HG02970 (cell line): ENCODE results near the gene DSCAML1.

Experiments
- ATAC-seq: cut with Tn5 transposase; IDR thresholded peaks from one replicate; pipeline ENCODE4 v1.9.1; 2021; ENCODE audit warnings: mild to moderate bottlenecking, moderate library complexity, moderate number of reproducible peaks; ENCODE audit not compliant: unreplicated experiment, low FRiP score

DSCAML1 gene

DNA sequence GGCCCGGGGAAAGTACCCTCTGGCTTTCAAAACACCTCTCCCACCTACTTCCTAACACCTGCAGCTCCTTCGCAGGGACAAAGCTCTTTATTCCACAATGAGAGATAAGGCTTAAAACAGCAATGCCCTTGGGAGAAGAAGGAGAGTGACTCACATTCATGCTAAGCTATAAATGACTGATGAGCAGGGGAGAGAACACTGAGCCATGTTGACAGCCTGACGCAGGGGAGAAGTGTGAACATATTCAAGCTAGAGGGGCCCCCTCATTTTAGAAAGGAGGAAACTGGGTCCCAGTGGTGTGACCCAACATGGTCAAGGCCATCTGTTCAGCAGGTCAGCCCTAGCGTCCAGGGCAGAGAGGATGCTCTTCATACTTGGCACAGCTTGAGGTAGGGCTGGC, 171.8 kb downstream of the DSCAML1 start:
- no peak for ATAC-seq

DNA sequence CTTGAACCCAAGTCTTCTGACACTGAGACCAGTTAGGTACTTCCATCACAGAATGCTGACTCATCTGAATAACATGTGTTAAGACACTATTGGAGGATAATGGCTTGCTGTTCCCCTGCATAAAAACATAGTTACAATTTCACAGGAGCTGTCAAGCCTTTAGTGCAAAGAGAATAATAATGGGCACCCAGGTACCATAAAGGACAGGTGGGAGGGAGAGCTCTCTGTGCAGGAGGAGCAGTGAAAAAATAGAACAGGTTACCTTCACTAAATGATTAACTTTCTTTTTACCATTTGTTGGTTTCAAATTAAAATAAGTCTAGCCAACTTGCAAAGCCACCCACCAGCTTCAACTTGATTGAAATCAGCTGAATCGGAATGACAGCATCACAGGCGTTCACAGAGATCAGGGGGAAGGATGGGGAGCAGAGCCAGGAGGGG, 173.2 kb downstream of the DSCAML1 start:
- ATAC-seq = no peak

DNA sequence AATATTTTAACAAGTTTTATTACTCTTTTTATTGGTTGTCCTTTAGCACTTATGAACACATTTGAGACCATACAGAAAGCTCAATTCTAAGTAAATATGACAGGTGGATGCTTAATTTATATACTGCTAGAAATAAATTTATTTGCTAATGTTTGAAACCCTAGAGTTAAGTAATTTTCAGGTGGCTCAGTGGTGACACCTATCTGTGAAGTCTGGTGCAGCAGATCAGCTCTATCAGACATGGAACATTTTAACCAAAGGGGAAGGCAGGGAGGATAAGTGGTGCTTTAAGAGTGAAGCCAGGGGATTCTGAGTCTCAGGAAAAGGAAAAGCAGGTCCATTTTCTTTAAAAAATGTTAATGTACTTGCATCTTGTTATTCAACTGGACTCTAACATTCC, 175.8 kb downstream of the DSCAML1 start:
- no peak for ATAC-seq

DNA sequence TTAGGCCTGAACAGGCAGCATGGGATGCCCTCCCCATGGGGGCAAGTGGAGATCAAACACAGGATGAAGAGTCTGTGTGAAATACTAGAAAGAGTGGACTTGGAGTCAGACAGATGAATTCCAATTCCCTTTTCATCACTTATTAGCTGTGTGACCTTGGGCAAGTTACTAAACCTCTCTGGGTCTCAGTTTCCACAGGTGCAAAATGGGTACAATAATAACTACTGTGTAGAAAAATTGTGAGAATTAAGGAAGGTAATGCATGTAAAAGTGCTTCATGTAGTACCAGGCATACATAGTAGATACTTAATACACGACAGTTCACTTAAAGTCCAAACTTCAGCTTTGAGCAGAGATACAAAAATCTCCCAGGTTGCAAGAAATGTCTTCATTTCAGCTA, 176.4 kb downstream of the DSCAML1 start:
- ATAC-seq = no peak

DNA sequence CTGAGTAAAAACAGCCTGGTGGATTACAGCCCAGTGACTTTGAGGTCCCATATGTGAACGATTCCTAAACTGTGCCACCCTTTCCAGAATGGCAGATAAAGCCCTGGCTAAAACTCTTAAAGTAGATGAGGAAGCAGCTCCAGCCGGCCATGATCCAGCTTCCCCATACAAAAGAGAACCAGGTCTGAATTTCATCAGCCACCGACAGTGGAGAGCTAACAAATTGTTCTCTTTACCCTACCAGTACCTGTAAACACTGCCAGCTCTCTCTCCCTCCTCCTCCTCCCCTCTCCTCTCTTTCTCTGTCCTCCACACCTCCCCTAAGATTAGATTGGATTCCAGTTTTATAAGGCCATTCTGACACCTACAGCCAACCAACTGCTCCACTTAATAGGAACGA, 176.9 kb downstream of the DSCAML1 start:
- ATAC-seq = no peak

DNA sequence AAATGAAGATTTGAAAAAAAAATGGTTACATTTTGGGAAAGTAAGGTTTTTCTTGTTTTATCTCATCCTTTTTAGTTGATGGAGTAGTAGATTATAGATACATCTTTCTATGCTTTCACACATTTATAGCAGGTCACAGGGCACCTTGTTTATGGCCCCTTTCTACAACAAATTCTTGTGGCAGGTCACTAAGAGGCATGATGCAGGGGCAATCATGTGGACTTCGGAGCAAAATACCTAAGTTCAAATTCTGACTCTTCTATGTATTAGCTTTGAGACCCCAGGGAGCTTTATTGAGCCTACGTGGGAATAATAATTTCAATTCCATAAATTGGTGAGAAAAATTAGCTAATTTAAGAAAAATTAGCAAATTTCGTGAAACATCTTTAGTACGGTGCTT, 177.4 kb downstream of the DSCAML1 start:
- ATAC-seq = no peak

DNA sequence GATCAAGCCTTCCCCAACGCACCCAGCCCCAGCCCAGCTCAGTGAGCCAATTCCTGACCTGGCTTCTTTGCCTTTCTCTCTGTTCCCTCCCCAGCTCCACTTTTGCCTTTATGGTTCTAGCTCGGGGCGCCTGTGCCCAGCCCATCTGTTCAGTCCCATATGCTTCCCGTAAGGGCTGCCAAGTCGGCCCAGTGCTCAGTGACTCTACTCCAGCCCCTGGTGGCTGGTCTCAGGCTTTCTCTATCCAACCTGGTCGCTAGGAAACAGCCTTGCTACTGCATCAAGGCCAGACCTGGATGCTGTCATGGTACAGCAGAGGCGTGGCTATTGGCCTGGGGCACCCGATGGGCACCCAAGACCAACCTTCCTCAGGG, 178.0 kb downstream of the DSCAML1 start:
- ATAC-seq = no peak

DNA sequence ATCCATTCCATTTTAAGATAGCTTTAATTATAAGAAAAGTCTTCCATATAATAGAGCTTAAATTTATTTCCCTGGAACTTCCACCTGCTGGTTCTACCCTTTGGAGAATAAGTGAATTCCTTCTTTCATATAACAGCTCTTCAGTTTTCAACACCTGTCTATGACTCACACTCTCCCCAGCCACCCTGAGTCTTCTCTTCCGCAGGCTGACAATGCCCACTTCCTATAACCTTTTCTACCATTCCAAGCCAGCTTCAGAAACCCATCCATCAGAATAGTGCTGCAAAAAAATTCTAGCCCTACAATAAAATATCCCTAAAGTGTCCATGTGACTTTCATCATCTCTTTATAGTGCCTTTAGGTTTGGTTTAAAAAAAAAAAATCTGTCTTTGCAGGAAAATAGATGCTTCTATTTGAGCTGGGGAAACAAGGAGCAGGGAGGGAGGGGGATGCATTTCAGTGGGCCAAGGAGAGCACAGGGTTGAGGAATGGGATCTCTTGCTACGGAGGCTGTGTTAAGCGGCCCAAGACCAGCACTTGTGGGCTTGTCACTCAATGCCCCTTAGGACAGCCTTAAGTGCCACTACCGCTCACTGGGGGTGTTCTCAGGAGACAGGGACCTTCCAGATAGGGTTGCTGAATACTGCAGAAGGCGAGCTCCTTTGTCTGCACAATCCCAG, 178.6 kb downstream of the DSCAML1 start:
- ATAC-seq = no peak

DNA sequence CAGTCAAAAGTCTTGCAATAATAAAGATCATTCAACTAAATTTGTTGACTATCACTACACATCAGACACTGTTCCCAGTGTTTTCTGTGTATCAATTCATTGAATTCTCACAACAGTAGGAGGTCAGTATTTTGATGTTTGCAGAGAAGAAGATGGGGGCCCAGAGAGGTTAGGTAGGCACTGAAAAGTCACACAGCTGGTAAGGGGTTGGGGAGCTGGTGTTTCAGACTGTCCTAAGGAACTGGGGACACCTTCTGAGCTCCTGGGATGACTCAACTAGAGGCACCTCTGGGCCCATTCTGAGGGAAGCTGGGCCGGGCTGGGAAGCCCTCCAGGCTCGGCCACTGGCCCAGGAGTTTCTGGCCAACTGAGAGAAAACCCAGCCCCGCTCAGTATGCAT, 180.0 kb downstream of the DSCAML1 start:
- ATAC-seq = no peak

DNA sequence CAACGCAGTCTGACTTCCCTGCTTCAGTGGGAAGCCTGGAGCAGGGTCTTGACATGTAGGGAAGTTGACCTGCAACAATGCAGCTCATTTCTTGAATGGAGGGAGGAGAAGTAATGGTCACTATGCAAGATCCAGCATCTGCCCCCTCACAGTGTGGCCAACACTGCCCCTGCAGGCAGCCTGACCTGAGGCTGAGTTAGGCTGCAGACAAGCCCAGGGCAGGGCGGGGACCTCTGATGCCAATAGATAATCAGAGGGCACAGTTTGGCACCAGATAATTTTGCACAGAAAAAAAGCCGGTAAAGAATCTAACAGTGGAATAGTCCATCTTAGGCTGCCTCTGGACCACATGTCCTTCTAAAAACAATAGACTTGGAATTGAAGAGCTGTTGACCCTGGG, 182.3 kb downstream of the DSCAML1 start:
- no peak for ATAC-seq

DNA sequence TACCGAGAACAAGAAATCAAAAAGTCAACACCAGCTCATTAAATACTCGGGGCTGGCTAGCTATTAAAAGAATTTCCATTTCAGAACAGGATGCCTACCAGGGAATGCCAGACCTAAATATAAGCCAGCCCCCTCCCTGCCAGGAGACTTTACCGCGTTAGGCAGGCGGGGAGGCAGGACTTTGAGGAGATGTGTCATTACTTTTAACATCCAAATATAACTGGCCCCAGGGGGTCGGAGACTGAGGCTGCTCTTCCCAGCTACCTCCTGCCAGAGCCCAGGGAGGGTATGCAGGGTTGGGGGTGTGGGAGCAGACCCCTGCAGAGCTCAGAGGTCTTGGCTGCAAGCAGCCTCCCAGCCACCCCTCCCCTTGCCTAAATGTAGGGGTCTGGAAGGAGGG, 183.5 kb downstream of the DSCAML1 start:
- ATAC-seq = no peak

DNA sequence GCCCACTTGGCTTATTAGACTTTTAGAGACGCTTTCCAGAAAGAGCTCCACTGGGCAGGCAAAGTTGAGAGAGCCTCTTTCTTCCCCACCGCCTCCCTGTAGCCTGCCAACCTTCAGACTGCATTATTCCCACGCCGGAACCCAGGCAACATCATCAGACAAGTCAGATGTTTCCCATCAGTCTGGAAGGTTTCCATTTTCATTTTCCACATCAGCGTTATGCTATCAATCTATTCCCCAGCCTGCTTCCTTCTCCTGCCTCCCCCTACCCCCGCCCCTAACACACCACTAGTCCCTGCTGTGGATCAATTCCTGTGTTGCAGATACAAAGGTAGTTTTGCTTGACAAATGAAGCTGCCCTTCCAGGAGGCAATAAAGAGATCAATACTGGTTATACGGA, 184.8 kb downstream of the DSCAML1 start:
- ATAC-seq = no peak

DNA sequence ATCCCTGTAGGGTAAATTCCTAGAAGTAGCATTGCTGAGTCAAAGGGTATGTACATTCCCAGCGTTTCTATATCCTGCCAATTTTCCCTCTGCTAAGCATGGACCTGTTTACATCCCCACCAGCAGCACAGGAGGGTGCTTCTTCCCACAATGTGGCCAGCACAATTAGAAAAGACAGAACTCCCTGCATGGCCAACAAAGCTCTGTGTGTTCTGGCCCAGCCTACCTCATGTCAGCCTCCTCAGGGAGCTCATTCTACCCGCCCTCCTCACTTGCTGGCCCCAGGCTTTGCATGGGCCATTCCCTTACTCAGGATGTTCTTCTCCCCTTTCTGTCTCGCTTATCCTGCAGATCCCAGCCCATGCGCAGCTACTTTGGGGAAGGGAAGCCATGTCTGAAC, 186.1 kb downstream of the DSCAML1 start:
- ATAC-seq = no peak

DNA sequence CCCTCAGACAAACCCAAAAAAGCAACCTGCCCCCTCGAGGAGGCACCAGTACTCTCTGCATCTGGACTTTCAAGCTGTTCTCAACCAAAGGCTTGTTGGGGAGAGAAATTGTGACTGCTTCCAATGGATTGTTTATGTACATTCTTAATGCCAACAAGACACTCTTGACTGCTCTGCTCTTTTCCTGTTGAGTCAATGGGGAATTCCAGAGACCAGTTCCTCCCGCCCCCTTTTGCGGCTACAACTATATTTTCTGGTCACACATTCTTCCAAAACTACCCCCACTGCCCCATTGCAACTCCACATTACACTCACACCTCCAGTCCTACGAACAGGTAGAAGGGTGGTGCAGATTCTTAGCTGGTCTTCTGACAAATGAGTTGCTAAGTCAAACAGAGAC, 187.0 kb downstream of the DSCAML1 start:
- ATAC-seq = no peak

DNA sequence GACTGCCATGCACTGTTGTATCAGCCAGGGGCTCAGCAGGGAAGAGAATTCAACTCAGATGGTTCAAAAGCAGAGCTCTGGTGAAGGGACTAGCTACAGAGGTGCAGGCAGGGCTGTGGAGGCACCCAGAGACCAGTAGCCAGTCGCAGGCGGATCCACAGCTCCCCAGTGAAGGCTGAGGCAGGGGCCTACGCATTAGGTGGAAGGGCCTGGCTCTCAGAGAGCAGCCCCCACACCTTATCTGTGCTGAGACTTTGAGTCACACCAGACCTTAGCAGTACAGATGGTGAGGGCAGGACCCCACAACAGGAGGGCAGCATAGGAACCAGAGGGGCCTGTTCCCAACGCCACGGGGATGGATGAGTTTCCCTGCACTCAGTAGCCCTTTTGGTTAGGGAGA, 189.6 kb downstream of the DSCAML1 start:
- no peak for ATAC-seq

DNA sequence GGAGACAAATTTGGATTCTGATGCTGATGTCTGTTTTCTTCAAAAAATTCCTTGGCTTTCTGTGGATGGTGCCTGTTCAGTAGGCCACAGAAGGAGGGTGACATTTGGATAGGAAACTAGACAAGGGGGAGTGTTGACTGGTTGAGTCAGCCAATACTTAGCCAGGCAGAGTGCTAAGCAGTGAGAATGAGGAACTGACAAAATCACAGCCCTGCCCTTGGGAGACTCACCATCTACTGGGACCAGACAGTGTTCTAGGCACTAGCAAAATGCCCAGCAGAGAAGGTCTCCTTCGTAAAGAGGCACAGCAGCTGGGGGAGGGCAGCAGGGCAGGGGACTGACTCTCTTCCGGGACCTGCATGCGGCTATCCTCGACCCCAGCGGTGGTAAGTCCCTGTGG, 190.2 kb downstream of the DSCAML1 start:
- no peak for ATAC-seq

DNA sequence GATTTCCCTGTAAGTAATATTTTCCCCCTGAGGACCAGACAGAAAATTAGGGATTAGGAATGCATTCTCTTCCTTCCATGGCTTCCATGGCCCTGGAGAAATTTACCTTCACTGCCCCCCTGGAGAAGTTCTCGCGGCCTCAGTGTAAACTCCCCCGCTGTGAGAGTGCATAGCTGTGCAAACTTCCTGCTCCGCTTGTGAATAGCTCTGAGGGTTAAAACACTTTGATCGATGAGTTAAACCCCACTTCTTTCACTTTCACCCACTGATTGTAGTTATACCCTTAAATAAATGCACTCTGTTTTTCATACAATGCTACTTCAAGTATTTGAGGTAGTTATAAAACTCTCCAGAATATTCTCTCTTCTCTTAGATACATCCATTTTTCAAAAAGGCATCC, 190.8 kb downstream of the DSCAML1 start:
- no peak for ATAC-seq

DNA sequence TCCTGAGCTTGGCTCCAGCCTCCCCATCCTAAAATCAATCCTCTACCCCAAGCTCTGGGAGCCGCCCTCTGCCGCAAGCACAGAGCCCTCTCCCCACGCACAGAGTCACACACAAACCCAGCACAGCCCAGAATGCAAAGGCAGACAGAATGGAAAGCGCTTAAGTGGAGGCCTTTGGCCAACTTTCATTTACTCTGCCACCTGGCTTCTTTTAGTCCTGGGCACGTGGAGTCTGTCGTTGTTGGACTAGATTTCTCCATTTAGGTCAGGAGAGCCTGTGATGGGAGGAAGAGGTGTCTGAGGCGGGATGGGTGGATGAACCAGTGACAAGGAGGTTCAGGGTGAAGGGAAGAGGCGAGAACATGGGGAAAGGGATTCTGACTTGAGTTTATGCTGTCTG, 191.7 kb downstream of the DSCAML1 start:
- ATAC-seq = no peak

DNA sequence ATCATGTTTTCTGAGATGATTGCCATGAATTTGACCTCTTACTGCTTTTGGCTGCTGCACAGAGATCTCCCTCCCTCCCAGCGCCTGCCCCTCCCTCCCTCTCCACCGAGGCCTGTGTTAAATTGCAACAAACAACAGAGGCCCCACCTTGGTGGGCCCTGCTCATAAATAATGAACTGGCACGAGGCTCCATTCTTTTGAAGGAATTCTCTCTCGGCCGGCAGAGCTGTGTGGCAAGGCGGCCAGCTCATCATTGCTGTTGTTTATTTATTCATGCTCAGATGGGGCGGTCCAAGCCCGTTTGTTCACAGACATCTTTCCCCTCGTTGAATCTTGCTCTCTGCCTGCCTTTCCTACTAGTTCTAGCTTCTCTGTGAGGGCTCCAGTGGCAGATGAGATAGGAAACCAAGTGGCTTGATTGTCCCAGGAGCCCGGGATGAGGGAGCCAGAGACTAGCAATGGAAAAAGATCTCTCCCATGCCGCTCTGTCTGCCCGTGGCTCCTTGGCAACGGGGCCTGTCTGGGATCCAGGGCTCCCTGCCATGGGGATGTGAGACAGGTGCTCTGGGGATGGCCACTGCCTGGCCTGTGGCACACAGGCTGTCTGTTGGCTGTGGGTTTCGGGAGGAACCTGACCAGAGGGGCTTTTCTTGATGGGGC, 192.6 kb downstream of the DSCAML1 start:
- no peak for ATAC-seq

DNA sequence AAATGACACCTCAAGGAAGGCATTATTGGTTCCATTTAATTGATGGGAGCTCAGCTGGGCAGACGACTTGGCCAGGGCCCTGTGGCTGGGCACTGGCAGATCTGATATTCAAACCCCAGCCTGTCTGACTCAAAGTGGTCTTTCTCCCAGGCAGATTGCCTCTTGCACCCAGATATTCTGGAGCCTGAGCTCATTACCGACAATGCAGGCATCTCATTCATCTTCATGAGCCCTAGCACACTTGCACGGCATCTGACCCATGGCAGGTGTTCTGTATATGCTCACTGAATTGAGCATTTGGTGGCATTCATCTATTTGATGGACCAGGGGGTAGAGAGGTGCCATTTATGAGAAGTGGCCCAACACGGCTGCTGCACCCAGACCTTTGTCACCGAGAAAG, 193.1 kb downstream of the DSCAML1 start:
- no peak for ATAC-seq

DNA sequence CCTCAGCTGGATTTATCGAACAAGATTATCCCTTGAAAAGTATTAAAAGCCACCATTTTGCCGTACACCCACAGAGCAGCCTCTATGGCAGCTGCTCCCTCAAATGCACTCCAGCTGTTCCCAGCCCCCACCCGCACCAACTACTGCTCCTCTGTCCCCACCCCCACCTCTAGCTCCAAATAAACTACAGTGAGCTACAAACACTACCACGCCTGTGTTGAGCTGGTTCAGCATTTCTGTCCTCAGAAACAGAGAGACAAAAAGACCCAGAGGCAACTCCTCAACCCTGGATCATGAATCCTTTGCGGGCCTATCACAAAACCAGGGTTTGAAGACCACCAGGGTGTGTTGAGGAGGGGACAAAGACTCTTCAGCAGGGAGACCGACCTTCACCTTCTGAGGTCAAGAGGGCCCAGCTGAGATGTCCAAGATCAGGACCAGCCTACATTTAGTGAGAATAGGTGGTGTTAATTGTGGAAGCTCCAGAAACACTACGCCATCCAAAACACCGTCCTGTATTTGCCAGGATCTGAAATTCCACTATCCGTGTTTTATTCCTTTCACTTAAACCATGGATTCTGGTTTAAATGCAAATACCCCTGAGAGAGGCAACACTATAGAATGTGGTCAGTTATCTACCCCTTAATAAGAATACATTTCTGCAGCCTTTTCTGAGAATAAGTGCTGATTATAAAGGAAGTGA, 195.9 kb downstream of the DSCAML1 start:
- ATAC-seq = no peak

DNA sequence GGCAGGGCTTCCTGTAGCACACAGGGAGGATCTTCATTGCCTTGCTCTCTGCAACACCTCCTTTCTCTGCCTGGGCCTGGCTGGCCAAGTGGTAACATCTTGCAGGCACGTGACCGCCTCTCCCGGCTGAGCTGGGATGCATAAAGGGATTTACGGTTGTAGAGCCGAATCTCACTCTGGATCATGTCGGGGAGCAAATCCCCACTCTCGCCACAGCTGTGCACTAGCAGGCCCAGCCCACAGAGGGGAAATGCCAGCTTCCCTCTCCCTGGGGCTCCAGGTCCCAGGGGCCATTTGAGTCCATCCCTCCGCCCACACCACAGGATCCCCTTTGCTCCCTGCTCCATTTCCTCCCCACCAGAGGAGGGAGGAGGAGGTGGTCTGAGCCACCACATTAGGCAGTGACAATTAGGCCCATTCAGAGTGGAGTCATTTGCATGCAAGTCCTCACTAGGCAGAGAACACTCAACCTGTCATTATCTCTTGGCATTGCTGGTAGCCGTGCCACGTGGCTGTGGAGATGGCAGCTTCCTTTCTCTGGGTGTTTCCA, 196.7 kb downstream of the DSCAML1 start:
- ATAC-seq = no peak
